Sigmoid colon (tissue), 7 donors: Measurements from ENCODE around the gene RPL14. TPM values are rescaled to one million over a fixed set of nuclear protein-coding genes. Genes with fewer than 3 reads are reported as not detected.

Experiments used
- DNase-seq: peaks from one replicate; pipeline ENCODE4 v3.0.0-alpha.2; 2019
- H3K27ac ChIP-seq, 4 donors: fragments of 200-600 bp; sonication (generic); one replicate each; pipeline ENCODE4 v1.5.1; 2016 to 2019; ENCODE audit warnings: mild to moderate bottlenecking in 1 of 4
- H3K27me3 ChIP-seq, 3 donors: fragments of 200-600 bp; sonication (generic); one replicate each; pipeline ENCODE4 v1.5.1; 2019; ENCODE audit warnings: mild to moderate bottlenecking in 1 of 3
- H3K36me3 ChIP-seq, 4 donors: fragments of 200-600 bp; sonication (generic); one replicate each; pipeline ENCODE4 v1.5.1; 2016 to 2019
- H3K4me1 ChIP-seq, 4 donors: fragments of 200-600 bp; sonication (generic); one replicate each; pipeline ENCODE4 v1.5.1; 2017 to 2019
- H3K4me3 ChIP-seq, 4 donors: fragments of 200-600 bp; sonication (generic); one replicate each; pipeline ENCODE4 v1.5.1; 2017 to 2019; ENCODE audit warnings: mild to moderate bottlenecking in 2 of 4, moderate library complexity in 1 of 4
- H3K9me3 ChIP-seq, 4 donors: fragments of 200-600 bp in 3 of 4; sonication (generic) in 3 of 4; one replicate each; pipeline versions ENCODE4 v1.5.1 to v1.6.1; 2013 to 2019
- EP300 ChIP-seq, 4 donors: sonication (generic); formaldehyde crosslinking; IDR thresholded peaks; one replicate each; pipeline ENCODE4 v1.6.1; 2017; ENCODE audit warnings: antibody characterized with exemption in 4 of 4
- POLR2A ChIP-seq, 2 donors: fragments of 450-650 bp; IDR thresholded peaks; one replicate each; pipeline ENCODE4 v1.6.1; 2016; ENCODE audit warnings: antibody characterized with exemption in 2 of 2, mild to moderate bottlenecking in 2 of 2, moderate library complexity in 2 of 2
- POLR2AphosphoS5 ChIP-seq, 4 donors: sonication (generic); formaldehyde crosslinking; IDR thresholded peaks; one replicate each; pipeline ENCODE4 v1.6.1; 2017; ENCODE audit warnings: antibody characterized with exemption in 4 of 4
- WGBS, 2 donors: extraction: QIAGEN DNeasy Blood & Tissue Kit; methylation state at CpG; one replicate each; pipeline ENCODE4 v1.1.7; 2013; 5-methylcytosine and 5-hydroxymethylcytosine counted together
- intact Hi-C: fragments of 100-400 bp; cut with DNase I; formaldehyde crosslinking; loops from one replicate; pipeline ENCODE4 v1.15.1; 2023
- polyA plus RNA-seq, 3 donors: library from polyadenylated mRNA; stranded (reverse); fragments of 200-250 nt; gene quantifications; one replicate each; pipeline ENCODE4 v1.2.3, GENCODE V29; 2013
- total RNA-seq, 4 donors: library from RNA; depleted of rRNA; stranded (reverse); fragments of >200 nt; gene quantifications; one replicate each; pipeline ENCODE4 v1.1.0, GENCODE V29; 2016
- TF ChIP-seq, protein P1 (sequence below), 4 experiments: fragments of 450-650 bp in 3 of 4; fragments of 200-600 bp in 1 of 4; IDR thresholded peaks; one replicate each; pipeline ENCODE4 v1.5.1; 2016 to 2019; ENCODE audit warnings: antibody characterized with exemption in 4 of 4, mild to moderate bottlenecking in 3 of 4, moderate library complexity in 2 of 4
- donor health status: healthy with polysubstance abuse.
- donor health status: Bipolar disorder and iron deficiency.
- donor health status: healthy.

RPL14 gene
- total and polyA plus RNA-seq, 7 donors = 447 to 1,712 (median 619) TPM

DNA sequence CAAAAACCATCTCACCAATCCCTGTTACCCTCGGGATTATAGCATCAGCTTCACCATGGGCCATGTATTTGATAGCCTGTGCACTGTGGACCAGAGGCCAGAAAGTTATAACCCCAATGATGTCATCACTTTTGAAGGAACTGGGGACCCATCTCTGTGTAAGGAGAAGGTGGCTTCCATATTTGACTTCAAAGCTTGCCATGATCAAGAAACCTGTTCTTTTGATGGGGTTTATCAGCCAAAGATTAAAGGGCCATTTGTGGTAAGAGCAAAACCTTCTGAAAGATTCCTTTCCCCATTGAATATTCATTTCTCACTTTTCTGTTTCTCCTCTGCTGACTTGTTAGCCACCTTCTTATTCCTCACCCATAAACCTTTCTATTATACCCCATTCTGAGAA lies 34.3 kb upstream of the RPL14 start:
- WGBS, 2 donors = 76 to 81% methylated on average over 1 of the region's 1 CpG
- no peak overlapping the region for H3K4me3 ChIP-seq
- TF ChIP-seq EP300 (IDR thresholded peaks at IDR 0.05) (no peak), POLR2AphosphoS5 (IDR thresholded peaks at IDR 0.05) (no peak), POLR2A (IDR thresholded peaks at IDR 0.05) (no peak)
- TF ChIP-seq, protein P1, sequence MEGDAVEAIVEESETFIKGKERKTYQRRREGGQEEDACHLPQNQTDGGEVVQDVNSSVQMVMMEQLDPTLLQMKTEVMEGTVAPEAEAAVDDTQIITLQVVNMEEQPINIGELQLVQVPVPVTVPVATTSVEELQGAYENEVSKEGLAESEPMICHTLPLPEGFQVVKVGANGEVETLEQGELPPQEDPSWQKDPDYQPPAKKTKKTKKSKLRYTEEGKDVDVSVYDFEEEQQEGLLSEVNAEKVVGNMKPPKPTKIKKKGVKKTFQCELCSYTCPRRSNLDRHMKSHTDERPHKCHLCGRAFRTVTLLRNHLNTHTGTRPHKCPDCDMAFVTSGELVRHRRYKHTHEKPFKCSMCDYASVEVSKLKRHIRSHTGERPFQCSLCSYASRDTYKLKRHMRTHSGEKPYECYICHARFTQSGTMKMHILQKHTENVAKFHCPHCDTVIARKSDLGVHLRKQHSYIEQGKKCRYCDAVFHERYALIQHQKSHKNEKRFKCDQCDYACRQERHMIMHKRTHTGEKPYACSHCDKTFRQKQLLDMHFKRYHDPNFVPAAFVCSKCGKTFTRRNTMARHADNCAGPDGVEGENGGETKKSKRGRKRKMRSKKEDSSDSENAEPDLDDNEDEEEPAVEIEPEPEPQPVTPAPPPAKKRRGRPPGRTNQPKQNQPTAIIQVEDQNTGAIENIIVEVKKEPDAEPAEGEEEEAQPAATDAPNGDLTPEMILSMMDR (IDR thresholded peaks at IDR 0.05) = no peak
- DNase-seq = no peak
- H3K9me3 ChIP-seq = no peaks in the 10 kb centered on the region
- no peaks in the 10 kb centered on the region for H3K36me3 ChIP-seq
- intact Hi-C loops = no loop called here
- H3K27ac ChIP-seq = no peak overlapping the region
- no peaks in the 10 kb centered on the region for H3K27me3 ChIP-seq
- H3K4me1 ChIP-seq = no peaks in the 10 kb centered on the region

DNA sequence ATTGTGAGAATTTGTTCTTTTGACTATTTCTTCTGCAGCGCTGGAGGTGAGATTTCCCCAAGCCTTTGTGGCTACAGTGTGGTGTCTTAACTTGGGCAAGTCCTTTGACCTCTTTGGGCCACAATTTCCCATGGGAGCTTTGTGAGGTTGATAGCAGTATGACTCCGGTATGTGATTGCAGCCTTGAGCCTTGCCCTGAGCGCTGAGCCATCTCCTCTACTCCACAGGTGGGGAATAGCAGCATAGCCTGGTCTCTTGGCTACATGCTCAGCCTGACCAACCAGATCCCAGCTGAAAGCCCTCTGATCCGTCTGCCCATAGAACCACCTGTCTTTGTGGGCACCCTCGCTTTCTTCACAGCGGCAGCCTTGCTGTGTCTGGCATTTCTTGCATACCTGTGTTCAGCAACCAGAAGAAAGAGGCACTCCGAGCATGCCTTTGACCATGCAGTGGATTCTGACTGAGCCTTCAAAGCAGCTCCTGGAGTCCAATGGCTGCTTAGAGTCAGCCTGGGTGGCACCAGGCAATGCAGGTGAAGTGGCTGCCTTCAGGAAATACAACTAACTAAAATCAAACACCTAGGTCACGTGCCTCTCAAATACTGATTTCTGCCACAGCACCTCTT lies 30.0 kb upstream of the RPL14 start:
- no peak for TF ChIP-seq POLR2AphosphoS5 (IDR thresholded peaks at IDR 0.05)
- TF ChIP-seq, protein P1 (IDR thresholded peaks at IDR 0.05) = no peak
- H3K36me3 ChIP-seq = no peaks in the 10 kb centered on the region
- H3K4me3 ChIP-seq = no peak overlapping the region
- intact Hi-C loops = no loop called here
- H3K4me1 ChIP-seq = no peaks in the 10 kb centered on the region
- no peak for DNase-seq
- H3K27ac ChIP-seq = no peak overlapping the region
- no peaks in the 10 kb centered on the region for H3K9me3 ChIP-seq
- 91 to 94% methylated on average over 8 of the region's 8 CpGs for WGBS, 2 donors
- no peaks in the 10 kb centered on the region for H3K27me3 ChIP-seq

DNA sequence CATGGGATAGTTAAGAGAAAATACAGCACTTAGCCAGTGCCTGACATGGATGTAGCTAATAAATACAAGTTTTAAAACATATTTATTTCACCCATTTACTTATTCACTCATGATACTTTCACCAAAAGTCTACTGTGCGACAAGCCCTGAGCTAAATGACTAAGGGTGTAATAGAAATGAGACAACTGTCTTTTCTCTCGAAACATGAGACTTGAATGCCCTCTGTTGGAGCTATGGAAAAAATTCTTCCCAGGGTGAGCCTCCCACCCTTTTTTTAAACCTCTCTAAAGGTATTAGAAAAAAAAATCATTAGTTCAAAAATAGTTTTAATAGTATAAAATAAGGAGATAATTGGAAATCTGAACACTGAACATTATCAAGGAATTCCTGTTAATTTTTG lies 24.3 kb upstream of the RPL14 start:
- no peaks in the 10 kb centered on the region for H3K4me1 ChIP-seq
- DNase-seq = no peak
- H3K27ac ChIP-seq = no peak overlapping the region
- TF ChIP-seq POLR2A (IDR thresholded peaks at IDR 0.05) (no peak), POLR2AphosphoS5 (IDR thresholded peaks at IDR 0.05) (no peak), EP300 (IDR thresholded peaks at IDR 0.05) (no peak)
- TF ChIP-seq, protein P1 (IDR thresholded peaks at IDR 0.05) = no peak
- H3K36me3 ChIP-seq = no peaks in the 10 kb centered on the region
- no peak overlapping the region for H3K4me3 ChIP-seq
- no peaks in the 10 kb centered on the region for H3K27me3 ChIP-seq
- WGBS, 2 donors = 83 to 90% methylated on average over 2 of the region's 2 CpGs
- intact Hi-C loops = no loop called here
- no peaks in the 10 kb centered on the region for H3K9me3 ChIP-seq

DNA sequence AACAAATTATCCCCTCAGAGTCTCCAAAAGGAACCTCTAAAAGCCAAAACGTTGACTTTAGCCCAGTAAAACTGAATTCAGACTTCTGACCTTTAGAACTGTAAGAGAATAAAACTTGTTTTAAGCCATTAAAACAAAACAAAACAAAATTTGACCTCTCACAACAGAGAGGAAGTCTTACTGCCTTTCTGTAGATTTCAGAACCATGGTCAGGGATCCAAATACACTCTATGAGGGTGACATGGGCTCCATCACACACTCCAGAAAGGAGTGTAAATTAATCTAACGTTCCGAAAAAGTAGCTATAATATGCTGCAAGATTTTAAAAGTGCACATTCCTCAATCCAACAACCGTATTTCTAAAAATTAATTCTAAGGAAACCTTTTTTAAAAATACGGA lies 19.2 kb upstream of the RPL14 start:
- no peak for TF ChIP-seq POLR2AphosphoS5 (IDR thresholded peaks at IDR 0.05)
- TF ChIP-seq, protein P1 (IDR thresholded peaks at IDR 0.05) = no peak
- TF ChIP-seq POLR2A (IDR thresholded peaks at IDR 0.05) = no peak
- TF ChIP-seq EP300 (IDR thresholded peaks at IDR 0.05) = no peak
- no peak for DNase-seq
- WGBS, 2 donors = 77 to 78% methylated on average over 5 of the region's 5 CpGs
- H3K9me3 ChIP-seq = no peaks in the 10 kb centered on the region
- no peaks in the 10 kb centered on the region for H3K4me1 ChIP-seq
- H3K36me3 ChIP-seq = no peaks in the 10 kb centered on the region
- H3K27me3 ChIP-seq = no peaks in the 10 kb centered on the region
- intact Hi-C loops = no loop called here
- no peak overlapping the region for H3K4me3 ChIP-seq
- H3K27ac ChIP-seq = no peak overlapping the region

DNA sequence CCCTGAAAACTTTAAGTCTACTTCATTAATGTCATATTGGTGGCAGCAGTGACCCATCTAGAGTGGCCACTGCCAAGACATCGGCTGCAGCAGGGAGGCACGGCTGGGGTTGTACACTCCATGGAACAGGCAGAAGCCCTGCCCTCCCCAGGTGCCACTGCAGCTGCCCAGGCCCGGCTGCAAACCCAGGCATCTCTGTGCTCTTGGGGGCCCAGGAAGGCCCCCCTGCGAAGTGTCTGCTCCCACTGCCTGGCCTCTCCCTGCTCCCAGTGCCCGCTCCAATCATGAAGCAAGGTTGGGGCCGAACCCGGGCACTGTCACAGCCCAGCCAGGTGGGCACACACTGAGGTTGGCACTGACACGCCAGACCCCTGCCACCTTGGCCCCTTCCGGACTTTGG lies 12.1 kb upstream of the RPL14 start:
- Histone ChIP-seq H3K27me3 (no peaks in the 10 kb centered on the region), H3K27ac (no peak overlapping the region), H3K9me3 (no peaks in the 10 kb centered on the region), H3K4me1 (no peaks in the 10 kb centered on the region), H3K4me3 (no peak overlapping the region), H3K36me3 (peaks cover 0 to 16% (median 0%) of the 10 kb centered on the region in 4 donors)
- 91 to 93% methylated on average over 9 of the region's 9 CpGs for WGBS, 2 donors
- TF ChIP-seq, protein P1 (IDR thresholded peaks at IDR 0.05) = no peak
- TF ChIP-seq EP300 (IDR thresholded peaks at IDR 0.05) (no peak), POLR2A (IDR thresholded peaks at IDR 0.05) (no peak), POLR2AphosphoS5 (IDR thresholded peaks at IDR 0.05) (no peak)
- DNase-seq = no peak
- intact Hi-C loops = no loop called here
